Kidney (tissue), 14 donors: ENCODE data around the gene RPS6KA2. TPM values are rescaled to one million over a fixed set of nuclear protein-coding genes. Genes with fewer than 3 reads are reported as not detected.
A peak's percentile ranks its signal among the peaks of the same experiment; 100 is the strongest.

Experiments used
- DNase-seq, 5 donors: peaks; one replicate each; pipeline ENCODE4 v3.0.0-alpha.2; 2013 to 2020
- FAIRE-seq: peaks from 2 replicates; lab custom pipeline; 2012; peaks lifted over from hg19 to GRCh38; lab: Jason Lieb, UNC
- H3K27ac ChIP-seq, 2 donors: one replicate each; pipeline ENCODE4 v1.7.0; 2013; ENCODE audit warnings: low read depth in 2 of 2, low read length in 2 of 2, inconsistent platforms in 1 of 2
- H3K27me3 ChIP-seq: one replicate; pipeline ENCODE4 v1.7.1; 2013; ENCODE audit warnings: low read length, inconsistent platforms; ENCODE audit not compliant: control insufficient read depth, insufficient read depth
- H3K36me3 ChIP-seq, 3 donors: one replicate each; pipeline versions ENCODE4 v1.7.0 to v1.7.1; 2013; ENCODE audit warnings: low read length in 3 of 3, control low read depth in 1 of 3, inconsistent platforms in 1 of 3; ENCODE audit not compliant: insufficient read depth in 3 of 3, control insufficient read depth in 2 of 3
- H3K4me1 ChIP-seq, 3 donors: one replicate each; pipeline versions ENCODE4 v1.7.0 to v1.7.1; 2013; ENCODE audit warnings: low read length in 3 of 3, inconsistent platforms in 1 of 3, low read depth in 1 of 3; ENCODE audit not compliant: control insufficient read depth in 2 of 3, insufficient read depth in 2 of 3
- H3K4me3 ChIP-seq, 3 donors: one replicate each; pipeline versions ENCODE4 v1.7.0 to v1.8.1; 2013; ENCODE audit warnings: low read length in 3 of 3, control low read depth in 1 of 3, inconsistent platforms in 1 of 3
- H3K9ac ChIP-seq, 3 donors: one replicate each; pipeline versions ENCODE4 v1.7.0 to v1.7.1; 2013; ENCODE audit warnings: low read length in 3 of 3, control low read depth in 1 of 3, inconsistent platforms in 1 of 3
- H3K9me3 ChIP-seq, 3 donors: one replicate each; pipeline versions ENCODE4 v1.7.0 to v1.7.1; 2013; ENCODE audit warnings: low read length in 3 of 3, control low read depth in 1 of 3, inconsistent platforms in 1 of 3; ENCODE audit not compliant: control insufficient read depth in 2 of 3, insufficient read depth in 1 of 3
- intact Hi-C: fragments of 100-400 bp; cut with DNase I; formaldehyde crosslinking; loops from one replicate; pipeline ENCODE4 v1.11.1; 2022
- polyA plus RNA-seq: library from polyadenylated mRNA; stranded (reverse); fragments of 350-450 nt; fragmentation: Illumina TruSeq; extraction: RNeasy Lipid Tissue Mini Kit (QIAGEN cat#74804); gene quantifications from one replicate; pipeline ENCODE4 v1.2.3, GENCODE V29; 2014; ENCODE audit warnings: low read depth, low replicate concordance; ENCODE audit not compliant: insufficient read depth
- total RNA-seq: library from RNA; stranded (reverse); fragmentation: NEBNext Ultra II Directional; extraction: Animal tissue kit (Norgen Biotek cat#: 25700); gene quantifications from one replicate; pipeline ENCODE4 v1.2.1, GENCODE V29; 2021
- TF ChIP-seq, protein P1 (sequence below): IDR thresholded peaks from 3 replicates; pipeline ENCODE4 v1.5.1; 2012; ENCODE audit warnings: mild to moderate bottlenecking, moderate library complexity, borderline replicate concordance; ENCODE audit not compliant: insufficient read depth; ENCODE audit errors: extremely low read depth
- donor health status: control.
- donor health status: control.
- donor health status: control.
- donor health status: control.
- donor health status: control.
- donor health status: DM: yes; HTN: yes; CAD: no.
- donor health status: Normal renal cell carcinoma (clear cell type).

RPS6KA2 gene
- total and polyA plus RNA-seq, 2 donors from 2014 or later = 12.3 to 61.2 TPM

DNA sequence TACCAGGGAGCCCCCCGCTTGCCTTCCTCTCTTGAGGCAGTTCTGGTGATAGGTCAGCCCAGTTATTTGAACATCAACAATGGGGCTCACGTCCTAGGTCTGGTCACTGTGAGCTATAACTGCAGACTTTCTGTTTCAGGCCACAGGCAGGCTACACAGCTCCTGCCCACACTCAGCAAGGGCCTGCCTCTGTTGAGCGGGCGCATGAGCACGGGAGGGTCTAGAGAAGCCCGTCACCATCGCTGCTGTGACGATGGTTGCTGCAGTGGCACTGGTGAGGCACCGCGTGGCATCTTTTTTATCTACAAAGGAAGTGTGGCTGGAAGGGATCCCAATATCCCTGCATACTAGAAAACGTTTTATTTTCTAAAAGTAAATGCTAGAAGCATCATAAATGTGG is 118.3 kb downstream of the RPS6KA2 start:
- FAIRE-seq = no peak
- H3K4me3 ChIP-seq = no peak overlapping the region
- DNase-seq = peak in 1 of 5 donors; percentile 18
- no peaks in the 10 kb centered on the region for H3K4me1 ChIP-seq
- H3K27me3 ChIP-seq = no peaks in the 10 kb centered on the region
- peaks cover 4 to 8% (median 5%) of the 10 kb centered on the region in 3 donors for H3K36me3 ChIP-seq
- intact Hi-C loops = no loop called here
- H3K9me3 ChIP-seq = no peaks in the 10 kb centered on the region
- no peak overlapping the region for H3K9ac ChIP-seq
- TF ChIP-seq, protein P1, sequence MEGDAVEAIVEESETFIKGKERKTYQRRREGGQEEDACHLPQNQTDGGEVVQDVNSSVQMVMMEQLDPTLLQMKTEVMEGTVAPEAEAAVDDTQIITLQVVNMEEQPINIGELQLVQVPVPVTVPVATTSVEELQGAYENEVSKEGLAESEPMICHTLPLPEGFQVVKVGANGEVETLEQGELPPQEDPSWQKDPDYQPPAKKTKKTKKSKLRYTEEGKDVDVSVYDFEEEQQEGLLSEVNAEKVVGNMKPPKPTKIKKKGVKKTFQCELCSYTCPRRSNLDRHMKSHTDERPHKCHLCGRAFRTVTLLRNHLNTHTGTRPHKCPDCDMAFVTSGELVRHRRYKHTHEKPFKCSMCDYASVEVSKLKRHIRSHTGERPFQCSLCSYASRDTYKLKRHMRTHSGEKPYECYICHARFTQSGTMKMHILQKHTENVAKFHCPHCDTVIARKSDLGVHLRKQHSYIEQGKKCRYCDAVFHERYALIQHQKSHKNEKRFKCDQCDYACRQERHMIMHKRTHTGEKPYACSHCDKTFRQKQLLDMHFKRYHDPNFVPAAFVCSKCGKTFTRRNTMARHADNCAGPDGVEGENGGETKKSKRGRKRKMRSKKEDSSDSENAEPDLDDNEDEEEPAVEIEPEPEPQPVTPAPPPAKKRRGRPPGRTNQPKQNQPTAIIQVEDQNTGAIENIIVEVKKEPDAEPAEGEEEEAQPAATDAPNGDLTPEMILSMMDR = no peak
- H3K27ac ChIP-seq = no peak overlapping the region

DNA sequence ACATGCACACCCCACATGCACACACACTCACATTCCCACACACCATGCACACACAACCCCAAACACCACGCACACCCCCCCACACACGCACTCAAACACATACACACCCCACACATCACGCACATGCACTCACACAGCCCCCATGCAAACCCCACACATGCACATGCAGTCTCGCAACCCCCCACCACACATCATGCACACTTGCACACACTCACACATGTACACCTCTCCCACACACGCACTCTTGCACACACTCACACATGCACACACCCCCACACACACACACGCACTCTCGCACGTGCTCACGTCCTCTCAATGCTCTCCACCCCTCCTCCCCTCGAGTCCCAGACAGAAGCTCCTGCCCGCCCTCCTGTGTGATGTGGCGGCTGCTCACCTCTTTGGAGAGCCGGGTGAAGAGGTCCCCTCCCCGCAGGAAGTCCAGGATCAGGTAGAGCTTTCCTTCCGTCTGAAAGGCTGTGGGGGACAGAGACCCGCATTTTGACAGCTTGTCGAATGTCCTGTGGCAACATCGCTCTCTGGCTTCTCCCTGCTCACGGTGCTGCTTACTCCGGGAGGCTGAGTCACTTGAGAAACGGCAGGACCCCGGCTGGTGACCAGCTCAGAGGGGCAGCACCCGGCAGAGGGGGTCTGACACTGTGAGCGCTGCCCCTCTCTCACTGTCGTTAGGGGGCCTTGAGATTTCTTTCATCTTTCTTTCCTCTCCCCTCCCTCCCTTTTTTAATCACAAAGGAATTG is 119.1 kb downstream of the RPS6KA2 start:
- H3K27ac ChIP-seq = no peak overlapping the region
- H3K27me3 ChIP-seq = no peaks in the 10 kb centered on the region
- no peak for FAIRE-seq
- intact Hi-C loops = no loop called here
- TF ChIP-seq, protein P1 = no peak
- no peaks in the 10 kb centered on the region for H3K4me1 ChIP-seq
- no peaks in the 10 kb centered on the region for H3K9me3 ChIP-seq
- DNase-seq = peak in 1 of 5 donors; percentile 35
- no peak overlapping the region for H3K9ac ChIP-seq
- no peak overlapping the region for H3K4me3 ChIP-seq
- H3K36me3 ChIP-seq = peaks cover 5 to 8% (median 8%) of the 10 kb centered on the region in 3 donors

DNA sequence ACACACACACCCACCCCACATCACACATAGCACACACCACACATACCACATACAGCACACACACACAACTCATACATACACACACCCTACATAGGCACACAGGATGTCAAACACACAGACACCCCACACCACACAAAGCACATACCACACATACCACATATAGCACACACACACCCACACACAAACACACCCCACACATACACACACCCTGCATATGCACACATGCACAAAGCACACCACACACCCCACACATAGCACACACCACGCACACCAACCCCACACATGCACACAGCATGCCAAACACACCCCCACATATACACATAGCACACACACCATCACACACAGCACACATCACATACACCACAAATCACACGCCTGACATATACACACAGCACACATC is 119.7 kb downstream of the RPS6KA2 start:
- FAIRE-seq (no peak), DNase-seq (no peak)
- H3K4me1 ChIP-seq = no peaks in the 10 kb centered on the region
- intact Hi-C loops = no loop called here
- no peaks in the 10 kb centered on the region for H3K27me3 ChIP-seq
- H3K9ac ChIP-seq = no peak overlapping the region
- no peaks in the 10 kb centered on the region for H3K9me3 ChIP-seq
- H3K27ac ChIP-seq = no peak overlapping the region
- H3K4me3 ChIP-seq = no peak overlapping the region
- TF ChIP-seq, protein P1 = no peak
- H3K36me3 ChIP-seq = peaks cover 5 to 8% (median 8%) of the 10 kb centered on the region in 3 donors
